Measurements from ENCODE around the gene GNG12.

DNA sequence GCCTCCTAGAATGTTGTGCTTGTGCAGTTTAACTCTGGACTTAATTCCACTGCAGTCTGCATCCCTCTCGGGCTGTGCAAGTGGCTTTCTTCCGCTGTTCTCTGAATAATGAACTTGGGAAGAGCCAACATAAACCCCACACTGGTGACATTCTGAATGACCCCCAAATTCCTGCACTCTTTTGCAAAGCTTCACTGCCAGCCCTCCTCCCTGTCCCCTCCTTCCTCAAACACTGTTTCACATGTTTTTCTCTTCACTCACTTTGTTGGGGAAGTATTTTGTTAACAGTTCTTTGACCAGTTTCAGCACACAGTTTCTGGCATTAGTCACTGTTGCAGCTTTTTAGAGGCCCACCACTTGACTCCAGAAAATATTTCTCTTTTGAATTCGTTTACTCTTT lies 39.7 kb downstream of the GNG12 start:
- TF ChIP-seq, protein P1, sequence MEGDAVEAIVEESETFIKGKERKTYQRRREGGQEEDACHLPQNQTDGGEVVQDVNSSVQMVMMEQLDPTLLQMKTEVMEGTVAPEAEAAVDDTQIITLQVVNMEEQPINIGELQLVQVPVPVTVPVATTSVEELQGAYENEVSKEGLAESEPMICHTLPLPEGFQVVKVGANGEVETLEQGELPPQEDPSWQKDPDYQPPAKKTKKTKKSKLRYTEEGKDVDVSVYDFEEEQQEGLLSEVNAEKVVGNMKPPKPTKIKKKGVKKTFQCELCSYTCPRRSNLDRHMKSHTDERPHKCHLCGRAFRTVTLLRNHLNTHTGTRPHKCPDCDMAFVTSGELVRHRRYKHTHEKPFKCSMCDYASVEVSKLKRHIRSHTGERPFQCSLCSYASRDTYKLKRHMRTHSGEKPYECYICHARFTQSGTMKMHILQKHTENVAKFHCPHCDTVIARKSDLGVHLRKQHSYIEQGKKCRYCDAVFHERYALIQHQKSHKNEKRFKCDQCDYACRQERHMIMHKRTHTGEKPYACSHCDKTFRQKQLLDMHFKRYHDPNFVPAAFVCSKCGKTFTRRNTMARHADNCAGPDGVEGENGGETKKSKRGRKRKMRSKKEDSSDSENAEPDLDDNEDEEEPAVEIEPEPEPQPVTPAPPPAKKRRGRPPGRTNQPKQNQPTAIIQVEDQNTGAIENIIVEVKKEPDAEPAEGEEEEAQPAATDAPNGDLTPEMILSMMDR (IDR thresholded peaks at IDR 0.05): no peak
- TF ChIP-seq SIN3A (IDR thresholded peaks at IDR 0.05; ENCODE audit: borderline replicate concordance, insufficient read depth, low read depth, low read length): no peak
- TF ChIP-seq POLR2AphosphoS5 (IDR thresholded peaks at IDR 0.05; ENCODE audit: low read depth, low read length): no peak

All from Panc1 (cell line).